Measurements from ENCODE around the gene TGFA. TPM values are rescaled to one million over a fixed set of nuclear protein-coding genes. Genes with fewer than 3 reads are reported as not detected.

TGFA gene
- total and polyA plus RNA-seq, 10 of the 15 experiments (the other 5 are each of a cell fraction or from before 2014, with no cell fraction given): 0.03 to 0.23 TPM; not detected in 8

DNA sequence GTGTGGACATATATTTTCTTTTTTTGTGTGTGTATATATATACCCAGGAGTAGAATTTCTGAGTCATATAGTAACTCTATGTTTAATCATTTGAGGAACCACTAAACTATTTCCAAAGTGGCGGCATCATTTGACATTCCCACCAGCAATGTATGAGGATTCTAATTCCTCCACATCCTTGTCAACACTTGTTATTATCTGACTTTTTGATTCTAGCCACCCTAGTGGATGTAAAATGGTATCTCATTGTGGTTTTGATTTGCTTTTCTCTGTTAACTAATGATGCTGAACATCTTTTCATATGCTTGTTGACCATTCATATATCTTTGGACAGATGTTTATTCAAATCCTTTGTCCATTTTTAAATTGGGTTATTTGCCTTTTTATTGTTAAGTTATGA lies 120.3 kb downstream of the TGFA start:
- ATAC-seq: no peak
- no peak overlapping the region for H3K4me2 ChIP-seq (ENCODE audit: control insufficient read depth, insufficient read depth)
- no peaks in the 10 kb centered on the region for H3K4me1 ChIP-seq (ENCODE audit: control insufficient read depth, insufficient read depth, low read length)
- no peak overlapping the region for H3K9ac ChIP-seq (ENCODE audit: control insufficient read depth, insufficient read depth, low read length)
- H4K20me1 ChIP-seq (ENCODE audit: control insufficient read depth, insufficient read depth): no peaks in the 10 kb centered on the region
- H3K9me3 ChIP-seq (replicated peaks; ENCODE audit: control insufficient read depth, insufficient read depth, low read length): no peaks in the 10 kb centered on the region
- no peak overlapping the region for H3K27ac ChIP-seq (ENCODE audit: control insufficient read depth, insufficient read depth)
- no peaks in the 10 kb centered on the region for H3K27me3 ChIP-seq (replicated peaks in 1 of 2; ENCODE audit: control insufficient read depth in 2 of 2, insufficient read depth in 2 of 2, low read length in 1 of 2)
- 8% methylated on average over 1 of the region's 1 CpG for WGBS (ENCODE audit: insufficient coverage, insufficient replicate concordance, low lambda C conversion rate, missing lambda C conversion rate)
- FAIRE-seq: no peak
- no peak overlapping the region for H2AFZ ChIP-seq (ENCODE audit: control insufficient read depth, low read depth, low read length)
- POLR2A ChIA-PET: no interaction called here
- DNase-seq (ENCODE audit: low read depth, low spot score): no peak
- H3K79me2 ChIP-seq (ENCODE audit: control insufficient read depth, insufficient read depth, low read length): no peaks in the 10 kb centered on the region
- H3K4me3 ChIP-seq: no peak overlapping the region
- SMC1A ChIA-PET (ENCODE audit: uncharacterized antibody, unreplicated experiment): no interaction called here
- no peaks in the 10 kb centered on the region for H3K36me3 ChIP-seq (ENCODE audit: control insufficient read depth in 2 of 2, insufficient read depth in 2 of 2, low read length in 1 of 2)
- intact Hi-C loops (cut with micrococcal nuclease; ENCODE audit: unreplicated experiment) (no loop called here), in situ Hi-C loops (cut with MboI) (no loop called here)
- BruUV-seq (replicated peaks): no TSS peak
- CTCF ChIA-PET: no interaction called here
- RAD21 ChIA-PET (ENCODE audit: unreplicated experiment): interaction anchor here (0.5 kb wide), 1 partner anchor 623 kb away, joined by 3 read pairs; no protein-coding TSS in a partner anchor
- TF ChIP-seq ZSCAN29 (IDR thresholded peaks at IDR 0.05) (no peak), SP1 (IDR thresholded peaks at IDR 0.05; ENCODE audit: low read depth, low read length) (no peak), MXI1 (IDR thresholded peaks at IDR 0.05; ENCODE audit: low read depth, low read length) (no peak), HSF1 (IDR thresholded peaks at IDR 0.05; ENCODE audit: low read depth, low read length) (no peak), PAX5 (IDR thresholded peaks at IDR 0.05; ENCODE audit: borderline replicate concordance, low read depth, low read length) (no peak), ETV6 (conservative IDR thresholded peaks at IDR 0.05 in 1 of 2, IDR thresholded peaks at IDR 0.05 in 1 of 2; ENCODE audit: borderline replicate concordance in 1 of 2, low read depth in 1 of 2) (no peak), MEF2A (IDR thresholded peaks at IDR 0.05; ENCODE audit: insufficient read depth, low read depth, low read length) (no peak), RFX5 (IDR thresholded peaks at IDR 0.05; ENCODE audit: low read depth, low read length) (no peak), SMARCA5 (IDR thresholded peaks at IDR 0.05) (no peak), RB1 (IDR thresholded peaks at IDR 0.05; ENCODE audit: borderline replicate concordance) (no peak), JUNB (IDR thresholded peaks at IDR 0.05) (no peak), IKZF1 (conservative IDR thresholded peaks at IDR 0.05) (no peak), FOS (IDR thresholded peaks at IDR 0.05; ENCODE audit: borderline replicate concordance, extremely low read depth, insufficient read length) (no peak)
- TF ChIP-seq, protein P1, sequence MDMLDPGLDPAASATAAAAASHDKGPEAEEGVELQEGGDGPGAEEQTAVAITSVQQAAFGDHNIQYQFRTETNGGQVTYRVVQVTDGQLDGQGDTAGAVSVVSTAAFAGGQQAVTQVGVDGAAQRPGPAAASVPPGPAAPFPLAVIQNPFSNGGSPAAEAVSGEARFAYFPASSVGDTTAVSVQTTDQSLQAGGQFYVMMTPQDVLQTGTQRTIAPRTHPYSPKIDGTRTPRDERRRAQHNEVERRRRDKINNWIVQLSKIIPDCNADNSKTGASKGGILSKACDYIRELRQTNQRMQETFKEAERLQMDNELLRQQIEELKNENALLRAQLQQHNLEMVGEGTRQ (IDR thresholded peaks at IDR 0.05; ENCODE audit: borderline replicate concordance, low read depth, low read length): no peak
